ENCODE results near the gene TRAPPC5. TPM values are rescaled to one million over a fixed set of nuclear protein-coding genes. Genes with fewer than 3 reads are reported as not detected.

The TRAPPC5 gene
- total and polyA plus RNA-seq, 10 of the 15 experiments (the other 5 are each of a cell fraction or from before 2014, with no cell fraction given) = 4.2 to 210 (median 89.1) TPM

GRCh38 chr19:7705387-7706187, 25.0 kb downstream of the TRAPPC5 start (continued):
- TF ChIP-seq USF1 (IDR thresholded peaks at IDR 0.05; ENCODE audit: borderline replicate concordance, extremely low read length, insufficient read depth, low read depth, low read length) (peak; percentile 43), WRNIP1 (IDR thresholded peaks at IDR 0.05; ENCODE audit: borderline replicate concordance, low read depth, low read length) (no peak), NFIC (IDR thresholded peaks at IDR 0.05; ENCODE audit: low read depth, low read length) (peak; percentile 98), ASH2L (IDR thresholded peaks at IDR 0.05; ENCODE audit: borderline replicate concordance, low read depth) (no peak), CHD1 (IDR thresholded peaks at IDR 0.05; ENCODE audit: low read depth, low read length) (no peak), MEF2A (IDR thresholded peaks at IDR 0.05; ENCODE audit: insufficient read depth, low read depth, low read length) (peak; percentile 96), TCF3 (IDR thresholded peaks at IDR 0.05; ENCODE audit: borderline replicate concordance, insufficient read depth, low read depth, low read length) (peak; percentile 75; the same call in 1 of the 2 replicates), CEBPB (IDR thresholded peaks at IDR 0.05; ENCODE audit: borderline replicate concordance in 1 of 2, low read depth in 2 of 2, low read length in 2 of 2) (no peak), E2F4 (IDR thresholded peaks at IDR 0.05; ENCODE audit: low read depth, low read length) (no peak), CREM (IDR thresholded peaks at IDR 0.05; ENCODE audit: low read depth) (peak; percentile 94), SMARCA5 (IDR thresholded peaks at IDR 0.05) (peak; percentile 84; the same call in 1 of the 2 replicates), EGR1 (IDR thresholded peaks at IDR 0.05; ENCODE audit: borderline replicate concordance in 1 of 2, low read depth in 2 of 2, low read length in 2 of 2) (peak in 1 of 2 experiments; percentile 81; a peak in 1 of 3 replicates), ZNF217 (IDR thresholded peaks at IDR 0.05) (peak; percentile 87), PAX8 (IDR thresholded peaks at IDR 0.05) (no peak), E4F1 (IDR thresholded peaks at IDR 0.05; ENCODE audit: borderline replicate concordance, partially characterized antibody) (no peak), ZNF384 (IDR thresholded peaks at IDR 0.05; ENCODE audit: borderline replicate concordance, low read depth, low read length) (no peak), NKRF (conservative IDR thresholded peaks at IDR 0.05) (no peak), ETV6 (conservative IDR thresholded peaks at IDR 0.05 in 1 of 2, IDR thresholded peaks at IDR 0.05 in 1 of 2; ENCODE audit: borderline replicate concordance in 1 of 2, low read depth in 1 of 2) (peak in 1 of 2 experiments; percentile 80; a peak in 2 of 4 replicates), KLF5 (IDR thresholded peaks at IDR 0.05; ENCODE audit: partially characterized antibody) (peak; percentile 33), PAX5 (IDR thresholded peaks at IDR 0.05; ENCODE audit: borderline replicate concordance, low read depth, low read length) (peak; percentile 88), EED (IDR thresholded peaks at IDR 0.05; ENCODE audit: low read depth) (peak; percentile 100)

All from GM12878 (cell line).